H1 (cell line): ENCODE results near the gene XRRA1. TPM values are rescaled to one million over a fixed set of nuclear protein-coding genes. Genes with fewer than 3 reads are reported as not detected.

Experiments used
- CTCF ChIA-PET: fragments of 300-600 bp; sonication (Branson Sonifier 250); formaldehyde crosslinking; loops from one replicate; lab custom pipeline; 2021; ENCODE audit not compliant: partially characterized antibody; lab: Charles Lee
- POLR2A ChIA-PET: fragments of 300-600 bp; sonication (Branson Sonifier 250); formaldehyde crosslinking; loops from one replicate; lab custom pipeline; 2021; ENCODE audit warnings: inconsistent platforms; ENCODE audit not compliant: partially characterized antibody; lab: Charles Lee
- DNase-seq, 2 experiments: peaks; one replicate each; pipeline versions ENCODE4 v3.0.0 to v3.0.0-alpha.2; 2010 to 2022; ENCODE audit warnings: low spot score in 2 of 2, low read depth in 1 of 2, mixed read lengths in 1 of 2
- FAIRE-seq: peaks from 2 replicates; lab custom pipeline; 2011; peaks lifted over from hg19 to GRCh38; lab: Jason Lieb, UNC
- H2AFZ ChIP-seq: 2 replicates; pipeline ENCODE4 v1.8.1; 2012; ENCODE audit warnings: low read length, inconsistent platforms
- H2AK5ac ChIP-seq: 2 replicates; pipeline ENCODE4 v1.6.1; 2013; ENCODE audit warnings: low read depth, low read length
- H2BK120ac ChIP-seq: replicated peaks from 2 replicates; pipeline ENCODE3; 2013; ENCODE audit warnings: low read depth, low read length, inconsistent platforms
- H2BK12ac ChIP-seq: 2 replicates; pipeline ENCODE4 v1.6.1; 2013; ENCODE audit warnings: low read depth, low read length
- H2BK15ac ChIP-seq: 2 replicates; pipeline ENCODE4 v1.6.1; 2013; ENCODE audit warnings: low read length
- H2BK20ac ChIP-seq: 2 replicates; pipeline ENCODE4 v1.6.1; 2013; ENCODE audit warnings: low read length
- H2BK5ac ChIP-seq: 2 replicates; pipeline ENCODE4 v1.6.1; 2013; ENCODE audit warnings: low read depth, low read length
- H3K14ac ChIP-seq: 2 replicates; pipeline ENCODE4 v1.6.1; 2013; ENCODE audit warnings: inconsistent platforms; ENCODE audit not compliant: insufficient read length
- H3K18ac ChIP-seq: 2 replicates; pipeline ENCODE4 v1.6.1; 2013; ENCODE audit warnings: low read length; ENCODE audit errors: extremely low read depth
- H3K23ac ChIP-seq: 2 replicates; pipeline ENCODE4 v1.6.1; 2013; ENCODE audit warnings: inconsistent platforms; ENCODE audit not compliant: insufficient read length
- H3K23me2 ChIP-seq: 2 replicates; pipeline ENCODE4 v1.6.1; 2013; ENCODE audit warnings: low read depth, low read length
- H3K27ac ChIP-seq: 2 replicates; pipeline ENCODE4 v1.6.1; 2011; ENCODE audit warnings: low read depth, low read length, inconsistent platforms
- H3K27me3 ChIP-seq, 4 experiments: replicated peaks in 1 of 4; 1 replicate in 1 of 4; 2 replicates in 3 of 4; pipeline versions ENCODE4 v1.6.1 to v1.8.1; 2011 to 2013; ENCODE audit warnings: low read length in 3 of 4, mild to moderate bottlenecking in 3 of 4, inconsistent platforms in 2 of 4, mixed read lengths in 2 of 4, moderate library complexity in 1 of 4; ENCODE audit not compliant: control insufficient read depth in 3 of 4, insufficient read depth in 3 of 4; ENCODE audit errors: extremely low read depth in 1 of 4
- H3K36me3 ChIP-seq, 4 experiments: 2 replicates each; pipeline versions ENCODE4 v1.6.1 to v1.8.1; 2011 to 2013; ENCODE audit warnings: mild to moderate bottlenecking in 4 of 4, low read length in 3 of 4, moderate library complexity in 2 of 4, control low read depth in 1 of 4, inconsistent platforms in 1 of 4; ENCODE audit not compliant: insufficient read depth in 4 of 4, control insufficient read depth in 2 of 4
- H3K4ac ChIP-seq: replicated peaks from 2 replicates; pipeline ENCODE3; 2013; ENCODE audit warnings: low read length, low read depth, mixed read lengths, inconsistent platforms; ENCODE audit not compliant: insufficient read length
- H3K4me1 ChIP-seq, 4 experiments: replicated peaks in 1 of 4; 1 replicate in 1 of 4; 2 replicates in 3 of 4; pipeline versions ENCODE4 v1.6.1 to v1.8.1; 2011 to 2013; ENCODE audit warnings: low read length in 3 of 4, inconsistent platforms in 2 of 4, mixed read lengths in 1 of 4; ENCODE audit not compliant: insufficient read depth in 4 of 4, control insufficient read depth in 3 of 4
- H3K4me2 ChIP-seq, 2 experiments: 2 replicates each; pipeline versions ENCODE4 v1.6.1 to v1.8.1; 2011 to 2013; ENCODE audit warnings: low read depth in 2 of 2, low read length in 2 of 2, control low read depth in 1 of 2, inconsistent platforms in 1 of 2, mild to moderate bottlenecking in 1 of 2; ENCODE audit not compliant: insufficient read depth in 1 of 2
- H3K4me3 ChIP-seq, 4 experiments: fragments of 200-600, 300-600 bp in 1 of 4; sonication (generic), shearing (Covaris generic), sonication (Bioruptor Twin) in 1 of 4; 2 replicates each; pipeline versions ENCODE4 v1.5.1 to v1.8.1; 2011 to 2016; ENCODE audit warnings: low read length in 4 of 4, low read depth in 3 of 4, control low read depth in 2 of 4, inconsistent platforms in 2 of 4, mild to moderate bottlenecking in 2 of 4, mixed read lengths in 1 of 4, moderate library complexity in 1 of 4; ENCODE audit not compliant: insufficient read depth in 2 of 4; ENCODE audit errors: extremely low read depth in 1 of 4
- H3K56ac ChIP-seq: replicated peaks from 2 replicates; pipeline ENCODE3; 2013; ENCODE audit warnings: low read depth, mild to moderate bottlenecking, mixed read lengths, low read length, inconsistent platforms; ENCODE audit not compliant: insufficient read length
- H3K79me1 ChIP-seq: 2 replicates; pipeline ENCODE4 v1.6.1; 2013; ENCODE audit warnings: low read depth, low read length, control low read depth
- H3K79me2 ChIP-seq, 2 experiments: 2 replicates each; pipeline versions ENCODE4 v1.6.1 to v1.8.1; 2012 to 2013; ENCODE audit warnings: low read length in 2 of 2, mild to moderate bottlenecking in 2 of 2, inconsistent platforms in 1 of 2; ENCODE audit not compliant: insufficient read depth in 2 of 2, control insufficient read depth in 1 of 2
- H3K9ac ChIP-seq, 4 experiments: replicated peaks in 1 of 4; 1 replicate in 1 of 4; 2 replicates in 3 of 4; pipeline versions ENCODE4 v1.6.1 to v1.8.1; 2011 to 2013; ENCODE audit warnings: low read depth in 3 of 4, low read length in 3 of 4, control low read depth in 2 of 4, mild to moderate bottlenecking in 2 of 4, moderate library complexity in 2 of 4, inconsistent platforms in 1 of 4; ENCODE audit errors: extremely low read depth in 1 of 4
- H3K9me3 ChIP-seq, 2 experiments: 2 replicates each; pipeline versions ENCODE4 v1.6.1 to v1.8.1; 2012 to 2013; ENCODE audit warnings: mild to moderate bottlenecking in 2 of 2, moderate library complexity in 2 of 2, control low read depth in 1 of 2, inconsistent platforms in 1 of 2, low read depth in 1 of 2, low read length in 1 of 2, mixed read lengths in 1 of 2; ENCODE audit not compliant: insufficient read depth in 2 of 2
- H4K20me1 ChIP-seq, 2 experiments: replicated peaks in 1 of 2; 2 replicates each; pipeline versions ENCODE3 to v1.8.1; 2011 to 2013; ENCODE audit warnings: inconsistent platforms in 2 of 2, low read length in 2 of 2, mild to moderate bottlenecking in 1 of 2; ENCODE audit not compliant: insufficient read depth in 2 of 2, control insufficient read depth in 1 of 2
- H4K5ac ChIP-seq: 2 replicates; pipeline ENCODE4 v1.6.1; 2013; ENCODE audit warnings: low read length, low read depth, mixed read lengths, inconsistent platforms; ENCODE audit not compliant: insufficient read length
- H4K8ac ChIP-seq: 2 replicates; pipeline ENCODE4 v1.8.0; 2013; ENCODE audit warnings: mild to moderate bottlenecking, moderate library complexity, low read length, inconsistent platforms; ENCODE audit not compliant: insufficient read depth; ENCODE audit errors: extremely low read depth
- H4K91ac ChIP-seq: replicated peaks from 2 replicates; pipeline ENCODE3; 2013; ENCODE audit warnings: low read length, mixed read lengths, inconsistent platforms; ENCODE audit not compliant: insufficient read length
- E2F6 ChIP-seq: IDR thresholded peaks from 2 replicates; pipeline ENCODE4 v1.6.1; 2012; ENCODE audit warnings: inconsistent platforms
- MAX ChIP-seq: IDR thresholded peaks from 2 replicates; pipeline ENCODE4 v1.6.1; 2012; ENCODE audit warnings: inconsistent platforms
- RAD21 ChIP-seq, 2 experiments: IDR thresholded peaks in 1 of 2; conservative IDR thresholded peaks in 1 of 2; 2 replicates each; pipeline ENCODE4 v1.6.1; 2011; ENCODE audit warnings: low read depth in 2 of 2, low read length in 2 of 2, improper control_type of control experiment in 1 of 2, inconsistent platforms in 1 of 2, mild to moderate bottlenecking in 1 of 2, moderate library complexity in 1 of 2
- RBBP5 ChIP-seq: IDR thresholded peaks from 2 replicates; pipeline ENCODE4 v1.7.1; 2012; ENCODE audit warnings: low read depth, mild to moderate bottlenecking, inconsistent platforms, low read length, moderate library complexity, borderline replicate concordance
- SIRT6 ChIP-seq: IDR thresholded peaks from one replicate; pipeline ENCODE4 v1.7.1; 2012; ENCODE audit warnings: low read length, inconsistent platforms
- USF2 ChIP-seq: IDR thresholded peaks from 2 replicates; pipeline ENCODE4 v1.6.1; 2011; ENCODE audit warnings: low read length, improper control_type of control experiment
- WGBS, 2 experiments: shearing (Covaris generic) in 1 of 2; methylation state at CpG; one replicate each; pipeline versions ENCODE4 v1.1.6 to v1.1.7; 2013 to 2015; ENCODE audit warnings: low lambda C conversion rate in 2 of 2, mixed read lengths in 2 of 2, inconsistent platforms in 1 of 2, low coverage in 1 of 2, missing lambda C conversion rate in 1 of 2; ENCODE audit not compliant: insufficient replicate concordance in 2 of 2, insufficient coverage in 1 of 2, insufficient read length in 1 of 2; ENCODE audit errors: extremely low coverage in 1 of 2, missing lambda C conversion rate in 1 of 2; 5-methylcytosine and 5-hydroxymethylcytosine counted together
- polyA plus RNA-seq, 7 experiments: library from polyadenylated mRNA; depleted of rRNA in 3 of 7; stranded (reverse) in 5 of 7; unstranded in 2 of 7; fragments of >200 nt in 5 of 7; fragments of 200-250 nt in 2 of 7; gene quantifications; 1 replicate in 5 of 7; 2 replicates in 1 of 7; 4 replicates in 1 of 7; pipeline versions ENCODE4 v1.2.1 to v1.2.3, GENCODE V29; 2011 to 2013; ENCODE audit warnings: missing spikeins in 2 of 7, mixed read lengths in 2 of 7
- total RNA-seq: library from RNA; stranded (reverse); fragmentation: NEBNext Ultra II Directional; extraction: Animal tissue kit (Norgen Biotek cat#: 25700); gene quantifications from 2 replicates; pipeline ENCODE4 v1.2.1, GENCODE V29; 2021

XRRA1 gene
- total and polyA plus RNA-seq, 2 of the 8 experiments (the other 6 are each of a cell fraction or from before 2014, with no cell fraction given): 2.1 to 7.1 TPM

- Histone ChIP-seq H3K14ac (no peak overlapping the region), H3K23ac (no peak overlapping the region), H3K18ac (no peak overlapping the region), H4K20me1 (peaks cover 1 to 2% of the 10 kb centered on the region in 2 experiments), H3K4me3 (no peak overlapping the region), H2BK12ac (no peak overlapping the region), H3K9ac (no peak overlapping the region), H4K5ac (no peak overlapping the region), H4K91ac (no peak overlapping the region), H2AK5ac (no peak overlapping the region), H3K4ac (no peak overlapping the region), H3K23me2 (no peaks in the 10 kb centered on the region), H2BK120ac (no peak overlapping the region), H2AFZ (no peak overlapping the region), H3K27me3 (no peaks in the 10 kb centered on the region), H3K36me3 (peaks cover 0 to 12% (median 1%) of the 10 kb centered on the region in 4 experiments; a peak in 4 of 8 replicates), H4K8ac (no peak overlapping the region), H3K9me3 (peaks cover 15 to 17% of the 10 kb centered on the region in 2 experiments; a peak in 3 of 4 replicates), H3K4me2 (no peak overlapping the region), H3K79me1 (no peaks in the 10 kb centered on the region; the same call in 1 of the 2 replicates), H3K27ac (no peak overlapping the region), H3K79me2 (no peaks in the 10 kb centered on the region), H2BK20ac (no peak overlapping the region), H2BK5ac (no peak overlapping the region), H3K4me1 (no peaks in the 10 kb centered on the region), H2BK15ac (no peak overlapping the region), H3K56ac (no peak overlapping the region)
- CTCF ChIA-PET: interaction anchor here (1.7 kb wide), 1 partner anchor 19 kb away, joined by 3 read pairs; no protein-coding TSS in a partner anchor
- FAIRE-seq: no peak
- TF ChIP-seq USF2 (no peak), RAD21 (IDR thresholded peaks at IDR 0.05 in 1 of 2, conservative IDR thresholded peaks at IDR 0.05 in 1 of 2; ENCODE audit: low read depth in 2 of 2, low read length in 2 of 2) (no peak), SIRT6 (no peak), MAX (no peak), RBBP5 (no peak), E2F6 (no peak)
- WGBS, 2 experiments: 89% methylated on average over 1 of the region's 1 CpG; no CpG with 5 or more reads in 1 of the 2 experiments
- no peak for DNase-seq
- POLR2A ChIA-PET: no interaction called here
Observed at GRCh38 chr11:74820763-74821162, 128.1 kb downstream of the XRRA1 start.
